ENCODE data around the gene SPACA1.

The SPACA1 gene

DNA sequence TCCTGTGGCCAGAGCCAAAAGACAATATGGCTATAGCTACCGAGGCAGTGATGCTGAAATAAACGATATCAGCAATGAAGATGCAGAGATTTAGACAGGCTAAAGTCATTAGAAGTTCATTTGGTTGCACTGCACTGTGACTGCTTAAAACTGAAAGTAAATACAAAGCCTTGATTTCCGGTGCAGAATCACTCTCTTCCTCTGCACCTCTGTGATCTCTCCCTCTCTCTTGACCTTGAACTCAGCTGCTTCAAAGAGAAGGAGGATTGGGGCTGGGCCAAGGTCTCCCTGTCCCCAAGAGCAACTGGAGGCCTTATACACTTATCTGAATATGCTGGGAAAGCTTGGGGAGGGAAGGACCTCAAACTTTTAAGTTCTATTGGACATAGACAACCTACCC is 34.6 kb upstream of the SPACA1 start:
- in situ Hi-C loops (cut with MboI; ENCODE audit: low sequenced_read_pairs, unreplicated experiment), result no loop called here
- no peak for DNase-seq (ENCODE audit: low spot score)
- TF ChIP-seq, protein P1, sequence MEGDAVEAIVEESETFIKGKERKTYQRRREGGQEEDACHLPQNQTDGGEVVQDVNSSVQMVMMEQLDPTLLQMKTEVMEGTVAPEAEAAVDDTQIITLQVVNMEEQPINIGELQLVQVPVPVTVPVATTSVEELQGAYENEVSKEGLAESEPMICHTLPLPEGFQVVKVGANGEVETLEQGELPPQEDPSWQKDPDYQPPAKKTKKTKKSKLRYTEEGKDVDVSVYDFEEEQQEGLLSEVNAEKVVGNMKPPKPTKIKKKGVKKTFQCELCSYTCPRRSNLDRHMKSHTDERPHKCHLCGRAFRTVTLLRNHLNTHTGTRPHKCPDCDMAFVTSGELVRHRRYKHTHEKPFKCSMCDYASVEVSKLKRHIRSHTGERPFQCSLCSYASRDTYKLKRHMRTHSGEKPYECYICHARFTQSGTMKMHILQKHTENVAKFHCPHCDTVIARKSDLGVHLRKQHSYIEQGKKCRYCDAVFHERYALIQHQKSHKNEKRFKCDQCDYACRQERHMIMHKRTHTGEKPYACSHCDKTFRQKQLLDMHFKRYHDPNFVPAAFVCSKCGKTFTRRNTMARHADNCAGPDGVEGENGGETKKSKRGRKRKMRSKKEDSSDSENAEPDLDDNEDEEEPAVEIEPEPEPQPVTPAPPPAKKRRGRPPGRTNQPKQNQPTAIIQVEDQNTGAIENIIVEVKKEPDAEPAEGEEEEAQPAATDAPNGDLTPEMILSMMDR (IDR thresholded peaks at IDR 0.05; ENCODE audit: borderline replicate concordance, control extremely low read depth, extremely low read depth, insufficient read depth, missing control alignments), result no peak

DNA sequence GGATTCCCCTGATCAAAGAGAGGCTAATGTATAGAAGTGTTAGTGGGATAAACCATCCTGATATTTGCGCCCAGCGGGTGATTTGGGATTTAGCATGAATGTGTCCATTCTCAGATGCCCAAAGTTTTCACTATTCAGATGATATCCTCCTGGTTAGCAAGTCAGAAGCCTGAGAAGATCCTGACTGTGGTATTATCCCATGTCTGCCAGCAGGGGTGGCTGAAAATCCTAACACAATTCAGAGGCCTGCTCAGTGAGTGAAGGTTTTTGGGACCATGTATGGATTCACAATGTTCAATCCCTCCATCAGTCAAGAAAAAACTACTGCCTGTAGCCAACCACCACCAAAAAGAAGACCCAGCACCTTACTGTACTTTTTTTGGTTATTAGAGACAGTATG is 34.1 kb upstream of the SPACA1 start:
- in situ Hi-C loops (cut with MboI; ENCODE audit: low sequenced_read_pairs, unreplicated experiment), result no loop called here
- DNase-seq (ENCODE audit: low spot score), result no peak
- TF ChIP-seq, protein P1 (IDR thresholded peaks at IDR 0.05; ENCODE audit: borderline replicate concordance, control extremely low read depth, extremely low read depth, insufficient read depth, missing control alignments), result no peak

DNA sequence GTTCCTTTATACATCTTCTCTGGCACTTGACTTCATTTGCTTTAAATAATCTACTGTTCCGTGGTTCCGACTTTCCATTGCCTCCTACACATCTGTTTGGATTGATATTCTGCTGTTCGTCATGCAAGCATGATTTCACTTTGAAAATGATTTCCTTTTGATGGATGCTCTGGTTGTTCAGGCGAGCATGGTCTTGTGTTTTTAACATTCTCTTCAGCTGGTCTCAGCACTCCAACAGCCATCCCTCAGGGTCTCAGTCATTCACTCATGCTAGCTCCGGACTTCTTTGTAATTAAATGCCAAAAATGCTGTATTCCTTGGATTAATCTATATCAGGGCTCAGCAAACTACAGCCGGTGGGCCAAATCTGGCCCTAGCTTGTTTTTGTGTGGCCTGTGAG is 27.2 kb upstream of the SPACA1 start:
- DNase-seq (ENCODE audit: low spot score), result no peak
- in situ Hi-C loops (cut with MboI; ENCODE audit: low sequenced_read_pairs, unreplicated experiment), result no loop called here
- TF ChIP-seq, protein P1 (IDR thresholded peaks at IDR 0.05; ENCODE audit: borderline replicate concordance, control extremely low read depth, extremely low read depth, insufficient read depth, missing control alignments), result no peak

DNA sequence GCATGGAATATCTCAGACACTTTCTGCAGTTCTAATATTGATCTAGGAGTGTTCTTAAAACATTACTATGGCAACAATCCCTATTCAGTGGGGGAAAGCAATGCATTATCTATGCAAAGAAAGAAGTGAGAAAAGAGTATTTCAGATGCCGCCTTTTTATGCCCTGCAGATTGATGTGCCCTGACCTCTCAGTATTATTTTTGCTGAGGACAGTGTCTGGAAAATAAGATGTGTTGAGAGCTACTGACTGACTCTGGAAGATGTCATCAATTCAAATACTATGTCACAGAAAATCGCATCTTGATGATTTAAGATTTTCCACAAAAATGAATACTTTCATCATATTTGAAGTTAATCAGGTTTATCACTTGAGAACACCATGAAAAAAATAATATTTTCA is 22.9 kb upstream of the SPACA1 start:
- in situ Hi-C loops (cut with MboI; ENCODE audit: low sequenced_read_pairs, unreplicated experiment), result no loop called here
- TF ChIP-seq, protein P1 (IDR thresholded peaks at IDR 0.05; ENCODE audit: borderline replicate concordance, control extremely low read depth, extremely low read depth, insufficient read depth, missing control alignments), result no peak
- DNase-seq (ENCODE audit: low spot score), result no peak

DNA sequence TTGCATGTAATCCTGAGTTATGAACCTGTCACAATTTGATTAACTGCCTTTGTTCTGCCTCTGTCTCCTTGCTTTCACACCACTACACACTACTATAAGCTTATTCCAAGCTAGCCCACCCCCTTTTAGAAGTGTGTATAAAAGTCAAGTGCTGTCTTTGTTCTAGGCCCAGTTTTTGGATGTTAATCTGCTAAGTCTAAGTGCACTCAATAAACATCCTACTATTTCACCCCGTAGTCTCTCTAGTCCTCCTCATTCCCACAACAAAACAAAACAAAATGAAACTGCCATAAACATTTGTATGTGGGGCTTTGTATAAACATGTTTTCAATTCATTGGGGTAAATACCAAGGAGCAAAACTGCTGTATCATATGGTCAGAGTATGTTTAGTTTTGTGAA is 16.1 kb upstream of the SPACA1 start:
- DNase-seq (ENCODE audit: low spot score), result no peak
- in situ Hi-C loops (cut with MboI; ENCODE audit: low sequenced_read_pairs, unreplicated experiment), result no loop called here

DNA sequence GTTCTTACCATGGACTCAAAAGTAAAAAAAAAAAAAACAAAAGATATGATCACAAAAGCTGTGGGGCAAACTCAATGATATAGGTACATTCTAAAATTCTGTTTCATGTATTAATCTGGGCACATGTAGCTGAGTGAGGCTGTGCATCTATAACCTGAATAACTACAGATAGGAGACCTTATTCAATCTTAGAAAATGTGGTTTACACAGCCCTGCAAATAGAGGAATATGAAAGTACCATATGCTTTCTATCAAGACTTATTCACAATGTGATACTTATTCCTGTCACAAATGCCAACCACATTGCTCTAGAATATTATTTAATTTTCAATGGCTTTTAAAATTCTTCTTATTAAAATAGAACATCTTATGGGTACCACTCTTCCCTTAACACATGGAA is 3.1 kb upstream of the SPACA1 start:
- in situ Hi-C loops (cut with MboI; ENCODE audit: low sequenced_read_pairs, unreplicated experiment), result no loop called here
- DNase-seq (ENCODE audit: low spot score), result no peak
- TF ChIP-seq, protein P1 (IDR thresholded peaks at IDR 0.05; ENCODE audit: borderline replicate concordance, control extremely low read depth, extremely low read depth, insufficient read depth, missing control alignments), result no peak

More for the DNA sequence above, 16.1 kb upstream of the SPACA1 start:
- TF ChIP-seq, protein P1 (IDR thresholded peaks at IDR 0.05; ENCODE audit: borderline replicate concordance, control extremely low read depth, extremely low read depth, insufficient read depth, missing control alignments), result no peak
